GM18505 (cell line): ENCODE measurements around the gene TBX2.
"Not testable (repeated sequence)": the region's sequence is repeated elsewhere in the genome, so short reads cannot be mapped to it uniquely, and the experiment has no call there.

Experiments used
- ATAC-seq: cut with Tn5 transposase; IDR thresholded peaks from one replicate; pipeline ENCODE4 v1.9.1; 2021; ENCODE audit not compliant: unreplicated experiment
- POLR2A ChIP-seq: IDR thresholded peaks from 4 replicates; pipeline ENCODE4 v1.6.1; 2011; ENCODE audit warnings: borderline replicate concordance; ENCODE audit not compliant: insufficient read depth, insufficient read length; ENCODE audit errors: extremely low read depth

Gene TBX2

GRCh38 chr17:61436995-61437704 lies 37.5 kb downstream of the TBX2 start:
- ATAC-seq: no peak
- TF ChIP-seq POLR2A: no peak

GRCh38 chr17:61440697-61441096 lies 41.1 kb downstream of the TBX2 start:
- no peak for ATAC-seq
- TF ChIP-seq POLR2A: no peak

GRCh38 chr17:61441507-61441906 lies 41.9 kb downstream of the TBX2 start:
- ATAC-seq: not testable (repeated sequence)

GRCh38 chr17:61442136-61442775 lies 42.6 kb downstream of the TBX2 start:
- no peak for TF ChIP-seq POLR2A
- ATAC-seq: no peak

- no peak for TF ChIP-seq POLR2A
- ATAC-seq: no peak
These were observed 43.3 kb downstream of the TBX2 start for GRCh38 chr17:61442878-61443474.

GRCh38 chr17:61443475-61443882 lies 43.8 kb downstream of the TBX2 start:
- ATAC-seq: no peak
- TF ChIP-seq POLR2A: no peak

- ATAC-seq: no peak
- TF ChIP-seq POLR2A: no peak
These were observed 44.4 kb downstream of the TBX2 start for GRCh38 chr17:61444075-61444474.

- no peak for ATAC-seq
- TF ChIP-seq POLR2A: no peak
These were observed 45.2 kb downstream of the TBX2 start for GRCh38 chr17:61444831-61445230.

GRCh38 chr17:61447358-61447757 lies 47.7 kb downstream of the TBX2 start:
- no peak for ATAC-seq
- TF ChIP-seq POLR2A: no peak

- TF ChIP-seq POLR2A: no peak
- ATAC-seq: no peak
These were observed 48.4 kb downstream of the TBX2 start for GRCh38 chr17:61448042-61448441.

- not testable (repeated sequence) for ATAC-seq
These were observed 49.5 kb downstream of the TBX2 start for GRCh38 chr17:61449140-61449539.

GRCh38 chr17:61449707-61450640 lies 50.3 kb downstream of the TBX2 start:
- no peak for TF ChIP-seq POLR2A
- ATAC-seq: no peak

GRCh38 chr17:61450641-61451537 lies 51.2 kb downstream of the TBX2 start:
- no peak for ATAC-seq
- TF ChIP-seq POLR2A: no peak
